ENCODE data around the gene CAPZB.

DNA sequence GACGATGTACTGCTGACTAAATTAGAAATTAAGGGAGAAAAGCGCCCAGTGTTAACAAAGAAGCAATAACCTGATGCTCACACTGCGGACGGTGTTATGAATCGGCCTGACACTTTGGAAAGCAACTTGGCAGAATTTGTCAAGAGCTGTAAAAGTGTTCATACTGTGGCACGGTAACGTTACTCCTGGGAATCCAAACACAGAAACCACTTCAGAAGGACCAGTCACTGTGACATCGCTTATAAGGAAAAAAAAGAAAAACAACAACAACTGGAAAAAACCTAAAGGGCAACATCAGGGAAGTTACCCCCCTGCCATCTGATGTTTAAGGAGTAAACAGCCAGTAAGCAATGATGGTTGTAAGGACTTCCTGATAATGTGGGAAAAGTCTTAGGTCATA lies 27.7 kb downstream of the CAPZB start:
- TF ChIP-seq, protein P1, sequence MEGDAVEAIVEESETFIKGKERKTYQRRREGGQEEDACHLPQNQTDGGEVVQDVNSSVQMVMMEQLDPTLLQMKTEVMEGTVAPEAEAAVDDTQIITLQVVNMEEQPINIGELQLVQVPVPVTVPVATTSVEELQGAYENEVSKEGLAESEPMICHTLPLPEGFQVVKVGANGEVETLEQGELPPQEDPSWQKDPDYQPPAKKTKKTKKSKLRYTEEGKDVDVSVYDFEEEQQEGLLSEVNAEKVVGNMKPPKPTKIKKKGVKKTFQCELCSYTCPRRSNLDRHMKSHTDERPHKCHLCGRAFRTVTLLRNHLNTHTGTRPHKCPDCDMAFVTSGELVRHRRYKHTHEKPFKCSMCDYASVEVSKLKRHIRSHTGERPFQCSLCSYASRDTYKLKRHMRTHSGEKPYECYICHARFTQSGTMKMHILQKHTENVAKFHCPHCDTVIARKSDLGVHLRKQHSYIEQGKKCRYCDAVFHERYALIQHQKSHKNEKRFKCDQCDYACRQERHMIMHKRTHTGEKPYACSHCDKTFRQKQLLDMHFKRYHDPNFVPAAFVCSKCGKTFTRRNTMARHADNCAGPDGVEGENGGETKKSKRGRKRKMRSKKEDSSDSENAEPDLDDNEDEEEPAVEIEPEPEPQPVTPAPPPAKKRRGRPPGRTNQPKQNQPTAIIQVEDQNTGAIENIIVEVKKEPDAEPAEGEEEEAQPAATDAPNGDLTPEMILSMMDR (IDR thresholded peaks at IDR 0.05): no peak
- TF ChIP-seq POLR2AphosphoS5 (IDR thresholded peaks at IDR 0.05; ENCODE audit: low read depth, low read length): no peak
- TF ChIP-seq TCF7L2 (IDR thresholded peaks at IDR 0.05; ENCODE audit: low read depth, low read length): peak; percentile 64
